Prostate gland (tissue), 2 donors: Measurements from ENCODE around the gene ISG15.

Source experiments
- POLR2AphosphoS5 ChIP-seq: sonication (generic); formaldehyde crosslinking; IDR thresholded peaks from one replicate; pipeline ENCODE4 v1.6.1; 2017; ENCODE audit warnings: antibody characterized with exemption
- TF ChIP-seq, protein P1 (sequence below), 4 experiments: fragments of 200-600 bp in 2 of 4; fragments of 450-650 bp in 2 of 4; sonication (generic) in 2 of 4; IDR thresholded peaks; 1 replicate in 3 of 4; 2 replicates in 1 of 4; pipeline ENCODE4 v1.5.1; 2016 to 2019; ENCODE audit warnings: antibody characterized with exemption in 4 of 4, mild to moderate bottlenecking in 2 of 4, moderate library complexity in 2 of 4

DNA sequence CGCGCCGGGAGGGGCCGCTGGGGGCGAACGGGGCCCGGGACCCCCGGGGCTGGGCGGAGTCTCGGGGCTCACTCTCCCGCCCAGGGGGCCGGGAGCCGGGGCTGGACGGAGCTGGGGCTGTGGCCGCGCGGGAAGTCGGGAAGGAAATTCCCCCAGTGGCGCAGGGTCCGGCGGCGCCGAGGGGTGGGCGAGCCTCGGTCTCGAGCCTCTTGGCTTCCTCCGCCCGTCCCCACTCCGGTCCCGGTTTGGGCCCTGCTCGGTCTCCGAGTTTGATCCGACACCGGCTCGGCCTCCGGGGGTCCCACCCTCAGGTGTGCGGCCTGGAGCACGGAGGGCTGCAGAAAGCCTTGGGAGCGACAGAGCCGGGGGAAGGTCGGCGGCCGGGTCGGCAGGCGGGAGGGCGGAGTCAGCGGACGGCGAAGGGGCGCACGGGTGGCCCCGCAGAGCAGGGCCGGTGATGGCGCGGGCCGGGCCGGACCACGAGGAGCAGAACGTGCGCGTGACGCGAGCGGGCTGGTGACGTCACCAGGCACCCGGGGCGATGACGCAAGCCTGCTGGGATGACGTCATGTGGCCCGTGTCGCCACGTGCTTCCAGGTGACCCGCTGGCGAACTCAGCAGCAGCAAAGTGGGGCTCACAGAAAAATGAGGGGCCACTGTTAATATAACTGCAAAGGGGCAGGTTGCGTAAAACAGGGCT lies 12.8 kb upstream of the ISG15 start:
- TF ChIP-seq POLR2AphosphoS5, result peak; percentile 70
- TF ChIP-seq, protein P1, sequence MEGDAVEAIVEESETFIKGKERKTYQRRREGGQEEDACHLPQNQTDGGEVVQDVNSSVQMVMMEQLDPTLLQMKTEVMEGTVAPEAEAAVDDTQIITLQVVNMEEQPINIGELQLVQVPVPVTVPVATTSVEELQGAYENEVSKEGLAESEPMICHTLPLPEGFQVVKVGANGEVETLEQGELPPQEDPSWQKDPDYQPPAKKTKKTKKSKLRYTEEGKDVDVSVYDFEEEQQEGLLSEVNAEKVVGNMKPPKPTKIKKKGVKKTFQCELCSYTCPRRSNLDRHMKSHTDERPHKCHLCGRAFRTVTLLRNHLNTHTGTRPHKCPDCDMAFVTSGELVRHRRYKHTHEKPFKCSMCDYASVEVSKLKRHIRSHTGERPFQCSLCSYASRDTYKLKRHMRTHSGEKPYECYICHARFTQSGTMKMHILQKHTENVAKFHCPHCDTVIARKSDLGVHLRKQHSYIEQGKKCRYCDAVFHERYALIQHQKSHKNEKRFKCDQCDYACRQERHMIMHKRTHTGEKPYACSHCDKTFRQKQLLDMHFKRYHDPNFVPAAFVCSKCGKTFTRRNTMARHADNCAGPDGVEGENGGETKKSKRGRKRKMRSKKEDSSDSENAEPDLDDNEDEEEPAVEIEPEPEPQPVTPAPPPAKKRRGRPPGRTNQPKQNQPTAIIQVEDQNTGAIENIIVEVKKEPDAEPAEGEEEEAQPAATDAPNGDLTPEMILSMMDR (IDR thresholded peaks at IDR 0.05), result peak in 1 of 4 experiments; percentile 21
